Measurements from ENCODE around the gene LTBP2.

LTBP2 gene

DNA sequence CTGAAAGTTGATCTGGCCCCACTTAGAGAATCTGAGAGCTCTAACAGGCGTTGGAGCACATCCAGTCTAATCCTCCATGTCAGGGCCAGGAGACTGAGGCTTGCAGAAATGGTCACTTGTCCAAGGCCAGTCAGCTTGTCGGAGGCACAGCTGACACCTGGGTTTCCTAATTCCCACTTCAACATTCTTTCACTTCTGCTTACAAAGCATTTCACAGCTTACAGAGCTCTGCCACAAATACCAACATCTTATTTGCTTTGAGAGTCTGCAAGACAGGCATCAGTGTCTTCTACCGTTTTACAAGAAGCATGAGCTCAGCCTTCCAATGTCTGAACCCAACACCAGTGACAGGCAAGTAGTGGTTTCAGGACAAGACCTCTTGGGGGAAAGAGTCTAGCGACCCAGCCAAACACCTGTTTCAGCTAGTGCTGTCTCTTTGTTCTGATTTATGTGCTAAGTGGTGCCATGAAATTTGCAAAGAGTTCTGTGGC lies 86.6 kb downstream of the LTBP2 start:
- DNase-seq (ENCODE audit: insufficient read length) (no peak), FAIRE-seq (no peak)
- TF ChIP-seq TAF1 (IDR thresholded peaks at IDR 0.05; ENCODE audit: borderline replicate concordance, low read depth, low read length) = no peak
- TF ChIP-seq POLR2AphosphoS5 (IDR thresholded peaks at IDR 0.05; ENCODE audit: low read depth, low read length) = no peak
- no peak for TF ChIP-seq POLR2A (IDR thresholded peaks at IDR 0.05; ENCODE audit: low read depth, low read length)

DNA sequence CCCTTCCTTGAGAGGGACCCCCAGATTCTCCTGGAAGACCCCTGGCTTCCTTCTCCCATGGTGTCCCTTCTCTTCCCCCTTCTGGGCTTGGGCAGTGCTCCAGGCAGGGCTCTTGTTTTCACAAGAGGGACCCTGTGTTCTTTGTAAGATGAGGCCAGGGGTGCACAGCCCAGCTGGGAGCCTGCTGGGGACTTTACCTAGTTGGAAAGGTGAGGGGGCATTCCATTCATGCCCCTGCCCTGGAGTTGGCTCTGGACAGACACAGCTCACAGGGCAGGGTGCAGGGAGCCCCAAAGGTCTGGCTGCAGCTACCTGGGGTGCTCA lies 87.3 kb downstream of the LTBP2 start:
- FAIRE-seq (no peak), DNase-seq (ENCODE audit: insufficient read length) (no peak)
- no peak for TF ChIP-seq TAF1 (IDR thresholded peaks at IDR 0.05; ENCODE audit: borderline replicate concordance, low read depth, low read length)
- TF ChIP-seq POLR2AphosphoS5 (IDR thresholded peaks at IDR 0.05; ENCODE audit: low read depth, low read length) = no peak
- TF ChIP-seq POLR2A (IDR thresholded peaks at IDR 0.05; ENCODE audit: low read depth, low read length) = no peak

DNA sequence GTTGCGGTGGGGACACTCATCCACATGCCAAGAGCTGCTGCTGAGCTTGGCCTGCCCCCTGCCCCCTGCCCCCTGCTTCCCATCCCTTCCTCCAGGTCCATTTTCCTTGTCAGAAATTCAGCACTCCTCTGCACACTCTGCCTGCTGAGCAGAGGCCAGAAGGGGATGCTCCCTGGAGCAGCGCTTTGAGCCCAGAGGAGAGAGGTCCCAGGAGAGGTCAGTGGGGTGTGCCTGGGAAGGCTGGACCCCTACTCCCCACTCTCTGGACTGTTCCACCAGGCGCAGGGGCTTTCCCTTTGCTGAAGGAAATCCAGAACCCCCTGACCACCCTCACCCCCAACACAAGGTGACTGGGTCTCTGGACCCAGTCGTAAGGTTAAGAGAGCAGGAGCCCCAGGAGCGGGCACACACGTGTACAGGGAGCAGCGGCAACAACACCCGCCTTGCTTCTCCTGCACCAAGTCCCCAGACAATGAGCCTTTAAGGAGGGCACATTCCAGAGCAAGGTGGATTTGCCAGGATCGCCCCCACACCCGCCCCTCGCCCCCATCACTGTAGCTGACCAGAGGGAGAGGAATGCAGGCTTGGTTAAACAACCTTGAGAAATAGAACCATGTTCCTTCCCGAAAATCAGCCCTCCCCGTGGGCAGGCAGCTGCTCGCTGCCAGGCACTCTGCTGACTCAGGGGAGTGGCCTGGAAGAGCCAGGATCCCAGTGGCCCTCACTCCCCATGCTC lies 87.8 kb downstream of the LTBP2 start:
- no peak for TF ChIP-seq POLR2A (IDR thresholded peaks at IDR 0.05; ENCODE audit: low read depth, low read length)
- TF ChIP-seq TAF1 (IDR thresholded peaks at IDR 0.05; ENCODE audit: borderline replicate concordance, low read depth, low read length) = no peak
- TF ChIP-seq POLR2AphosphoS5 (IDR thresholded peaks at IDR 0.05; ENCODE audit: low read depth, low read length) = no peak
- FAIRE-seq = no peak
- DNase-seq (ENCODE audit: insufficient read length) = no peak

DNA sequence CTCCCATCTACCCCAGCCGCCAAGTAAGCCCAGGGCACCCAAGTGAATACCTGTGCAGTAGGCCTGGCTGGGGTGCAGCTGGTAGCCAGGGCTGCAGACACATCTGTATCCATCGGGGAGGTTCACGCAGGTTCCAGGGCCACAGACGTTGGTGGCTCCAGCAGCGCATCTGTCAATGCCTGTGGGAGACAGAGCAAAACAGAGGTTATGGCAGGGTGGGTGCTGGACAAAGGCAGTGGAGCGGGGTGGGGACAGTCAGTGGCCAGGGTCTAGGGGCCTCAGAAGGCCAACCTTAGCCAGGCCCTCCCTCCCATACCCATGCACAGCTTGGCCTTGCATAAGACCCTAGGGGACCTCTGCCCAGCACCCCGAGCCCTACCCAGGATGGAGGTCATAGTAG lies 89.3 kb downstream of the LTBP2 start:
- FAIRE-seq (no peak), DNase-seq (ENCODE audit: insufficient read length) (no peak)
- TF ChIP-seq POLR2AphosphoS5 (IDR thresholded peaks at IDR 0.05; ENCODE audit: low read depth, low read length) = no peak
- TF ChIP-seq TAF1 (IDR thresholded peaks at IDR 0.05; ENCODE audit: borderline replicate concordance, low read depth, low read length) = no peak
- no peak for TF ChIP-seq POLR2A (IDR thresholded peaks at IDR 0.05; ENCODE audit: low read depth, low read length)

DNA sequence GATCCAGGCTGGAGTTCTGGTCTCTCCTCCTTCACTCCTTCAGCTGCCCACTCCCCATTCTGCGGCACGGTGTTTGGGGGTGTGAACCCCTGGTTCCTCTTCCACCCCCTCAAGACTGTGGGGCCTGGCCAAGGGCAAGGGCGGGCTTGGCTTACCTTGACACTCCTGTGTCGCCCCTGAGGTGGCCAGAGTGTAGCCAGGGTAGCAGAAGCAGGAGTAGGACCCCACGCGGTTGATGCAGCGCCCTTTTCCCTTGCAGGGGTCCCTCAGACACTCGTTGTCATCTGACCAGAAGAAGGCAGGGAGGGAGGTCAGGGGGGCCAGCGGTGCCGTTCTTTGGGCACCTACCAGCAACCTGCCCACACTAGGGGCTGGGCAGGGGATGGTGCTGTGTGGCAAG lies 90.3 kb downstream of the LTBP2 start:
- DNase-seq (ENCODE audit: insufficient read length) (no peak), FAIRE-seq (no peak)
- TF ChIP-seq POLR2A (IDR thresholded peaks at IDR 0.05; ENCODE audit: low read depth, low read length) (no peak), TAF1 (IDR thresholded peaks at IDR 0.05; ENCODE audit: borderline replicate concordance, low read depth, low read length) (no peak), POLR2AphosphoS5 (IDR thresholded peaks at IDR 0.05; ENCODE audit: low read depth, low read length) (no peak)

- TF ChIP-seq POLR2A (IDR thresholded peaks at IDR 0.05; ENCODE audit: low read depth, low read length) (no peak), TAF1 (IDR thresholded peaks at IDR 0.05; ENCODE audit: borderline replicate concordance, low read depth, low read length) (no peak)
- no peak for FAIRE-seq
- DNase-seq (ENCODE audit: insufficient read length) = no peak
Observed at GRCh38 chr14:74519316-74520074, 92.5 kb downstream of the LTBP2 start.

DNA sequence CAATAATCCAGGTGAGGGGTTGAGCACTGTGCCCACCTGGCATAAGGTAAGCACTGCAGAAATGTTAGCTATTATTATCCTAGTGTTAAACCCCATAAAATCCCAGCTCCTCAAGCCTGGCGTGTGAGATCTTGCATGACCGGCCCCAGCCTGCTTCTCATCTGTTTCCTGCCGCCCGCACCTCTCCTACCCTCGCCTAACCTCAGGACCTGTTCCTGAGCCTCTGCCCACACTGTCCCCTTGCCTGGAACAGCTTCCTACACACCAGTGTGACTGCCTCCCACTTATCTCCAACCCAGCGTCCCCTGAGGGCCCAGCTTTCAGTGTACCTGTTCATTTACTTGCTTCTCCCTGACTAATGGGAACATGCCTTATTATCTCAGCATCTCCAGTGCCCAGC lies 93.8 kb downstream of the LTBP2 start:
- no peak for DNase-seq (ENCODE audit: insufficient read length)
- TF ChIP-seq POLR2AphosphoS5 (IDR thresholded peaks at IDR 0.05; ENCODE audit: low read depth, low read length) = no peak
- TF ChIP-seq TAF1 (IDR thresholded peaks at IDR 0.05; ENCODE audit: borderline replicate concordance, low read depth, low read length) = no peak
- TF ChIP-seq POLR2A (IDR thresholded peaks at IDR 0.05; ENCODE audit: low read depth, low read length) = no peak
- no peak for FAIRE-seq

DNA sequence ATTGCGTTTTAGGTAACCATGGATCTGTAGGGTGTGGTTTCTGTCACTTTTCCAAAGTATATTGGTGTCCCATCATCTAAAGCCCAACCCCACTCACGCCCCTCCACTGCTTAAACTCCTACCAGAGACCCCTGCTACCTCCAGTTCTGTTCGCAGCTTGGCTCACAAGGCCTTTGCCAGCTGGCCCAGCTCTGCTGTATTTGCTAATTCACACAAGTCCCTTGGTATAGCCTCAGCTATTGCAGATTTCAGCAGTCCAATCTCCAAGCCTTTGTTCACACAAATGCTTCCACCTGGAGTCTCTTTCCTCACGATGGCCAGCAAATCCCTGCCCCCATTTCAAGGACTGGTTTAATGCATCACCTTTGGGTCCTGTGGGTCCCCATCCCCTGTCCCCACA lies 94.3 kb downstream of the LTBP2 start:
- TF ChIP-seq POLR2A (IDR thresholded peaks at IDR 0.05; ENCODE audit: low read depth, low read length) = no peak
- no peak for TF ChIP-seq TAF1 (IDR thresholded peaks at IDR 0.05; ENCODE audit: borderline replicate concordance, low read depth, low read length)
- TF ChIP-seq POLR2AphosphoS5 (IDR thresholded peaks at IDR 0.05; ENCODE audit: low read depth, low read length) = no peak
- FAIRE-seq = no peak
- no peak for DNase-seq (ENCODE audit: insufficient read length)

- DNase-seq (ENCODE audit: insufficient read length) (no peak), FAIRE-seq (no peak)
- TF ChIP-seq TAF1 (IDR thresholded peaks at IDR 0.05; ENCODE audit: borderline replicate concordance, low read depth, low read length) (no peak), POLR2AphosphoS5 (IDR thresholded peaks at IDR 0.05; ENCODE audit: low read depth, low read length) (no peak), POLR2A (IDR thresholded peaks at IDR 0.05; ENCODE audit: low read depth, low read length) (no peak)
Observed at GRCh38 chr14:74516451-74517160, 95.4 kb downstream of the LTBP2 start.

DNA sequence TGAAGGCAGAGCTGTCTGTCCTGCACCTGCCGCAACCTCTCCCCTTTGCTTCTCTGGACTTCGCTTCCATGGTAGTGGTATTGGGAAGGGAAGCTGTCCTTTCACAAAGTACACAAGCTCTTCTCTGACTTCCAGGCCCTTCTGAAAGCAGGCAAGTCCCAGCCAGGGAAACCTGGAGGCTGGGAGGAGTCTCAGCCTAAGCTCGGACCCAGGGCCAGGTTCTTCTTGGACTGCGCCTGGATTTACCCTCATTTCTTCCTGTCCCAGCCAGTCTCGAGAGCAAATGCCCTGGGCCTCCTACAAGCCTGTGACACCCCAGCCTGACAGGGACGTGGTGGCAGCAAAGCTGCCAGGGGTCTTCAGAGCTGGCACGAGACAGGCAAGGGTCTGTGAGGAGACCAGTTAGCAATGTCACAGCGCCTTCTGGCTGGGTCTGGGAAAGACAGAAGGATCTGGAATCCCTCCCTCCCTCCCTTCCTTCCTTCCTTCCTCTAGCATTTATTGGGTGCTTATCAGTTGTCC lies 96.1 kb downstream of the LTBP2 start:
- TF ChIP-seq POLR2A (IDR thresholded peaks at IDR 0.05; ENCODE audit: low read depth, low read length) = no peak
- no peak for TF ChIP-seq TAF1 (IDR thresholded peaks at IDR 0.05; ENCODE audit: borderline replicate concordance, low read depth, low read length)
- no peak for TF ChIP-seq POLR2AphosphoS5 (IDR thresholded peaks at IDR 0.05; ENCODE audit: low read depth, low read length)
- no peak for DNase-seq (ENCODE audit: insufficient read length)
- FAIRE-seq = no peak

- FAIRE-seq = no peak
- TF ChIP-seq POLR2AphosphoS5 (IDR thresholded peaks at IDR 0.05; ENCODE audit: low read depth, low read length) = no peak
- no peak for TF ChIP-seq POLR2A (IDR thresholded peaks at IDR 0.05; ENCODE audit: low read depth, low read length)
Observed at GRCh38 chr14:74514471-74514941, 97.5 kb downstream of the LTBP2 start.

More at GRCh38 chr14:74514471-74514941, 97.5 kb downstream of the LTBP2 start:
- DNase-seq (ENCODE audit: insufficient read length) = no peak

Measured in GM12892 (cell line).